Activated B cell treated with CpG ODN at 0.5 μM for 24 hours (primary cell): ENCODE data around the gene POPDC3. TPM values are rescaled to one million over a fixed set of nuclear protein-coding genes. Genes with fewer than 3 reads are reported as not detected.
"Not testable (repeated sequence)": the region's sequence is repeated elsewhere in the genome, so short reads cannot be mapped to it uniquely, and the experiment has no call there.

Experiments used
- ATAC-seq: fragments of 200-7000 bp; cut with Tn5 transposase; one replicate; pipeline ENCODE4 v1.10.0; 2021; ENCODE audit warnings: low read depth, mild to moderate bottlenecking, moderate library complexity
- CTCF ChIA-PET: fragments of 350-600 bp; sonication (Branson Sonifier 250); formaldehyde crosslinking; loops from one replicate; lab custom pipeline; 2021; ENCODE audit warnings: antibody characterized with exemption; lab: Charles Lee
- POLR2A ChIA-PET: fragments of 350-600 bp; sonication (Branson Sonifier 250); formaldehyde crosslinking; loops from one replicate; lab custom pipeline; 2021; ENCODE audit warnings: antibody characterized with exemption; lab: Charles Lee
- DNase-seq: peaks from one replicate; pipeline ENCODE4 v3.0.0; 2022
- H3K27ac Mint-ChIP-seq: one replicate; pipeline ENCODE4 v1.8.0; 2020; ENCODE audit warnings: mixed read lengths
- H3K27me3 Mint-ChIP-seq: one replicate; pipeline ENCODE4 v1.8.0; 2021; ENCODE audit warnings: mixed read lengths
- H3K36me3 Mint-ChIP-seq: one replicate; pipeline ENCODE4 v1.8.0; 2021; ENCODE audit warnings: low read depth, mixed read lengths
- H3K4me1 Mint-ChIP-seq: one replicate; pipeline ENCODE4 v1.8.0; 2021; ENCODE audit warnings: mixed read lengths
- H3K4me3 Mint-ChIP-seq: one replicate; pipeline ENCODE4 v1.8.0; 2020; ENCODE audit warnings: mild to moderate bottlenecking, mixed read lengths
- H3K9me3 Mint-ChIP-seq: one replicate; pipeline ENCODE4 v1.8.0; 2020; ENCODE audit warnings: mixed read lengths
- intact Hi-C: fragments of 100-400 bp; cut with micrococcal nuclease; formaldehyde crosslinking; loops from one replicate; pipeline ENCODE4 v1.15.1; 2024
- total RNA-seq: library from RNA; stranded (reverse); gene quantifications from 2 replicates; pipeline ENCODE4 v1.2.3, GENCODE V29; 2022
- TF ChIP-seq, protein P1 (sequence below): fragments of 200-600 bp; IDR thresholded peaks from one replicate; pipeline ENCODE4 v1.8.0; 2022; ENCODE audit warnings: antibody characterized with exemption, mild to moderate bottlenecking

POPDC3 gene, protein sequence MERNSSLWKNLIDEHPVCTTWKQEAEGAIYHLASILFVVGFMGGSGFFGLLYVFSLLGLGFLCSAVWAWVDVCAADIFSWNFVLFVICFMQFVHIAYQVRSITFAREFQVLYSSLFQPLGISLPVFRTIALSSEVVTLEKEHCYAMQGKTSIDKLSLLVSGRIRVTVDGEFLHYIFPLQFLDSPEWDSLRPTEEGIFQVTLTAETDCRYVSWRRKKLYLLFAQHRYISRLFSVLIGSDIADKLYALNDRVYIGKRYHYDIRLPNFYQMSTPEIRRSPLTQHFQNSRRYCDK
- not detected in 2 replicates for total RNA-seq

DNA sequence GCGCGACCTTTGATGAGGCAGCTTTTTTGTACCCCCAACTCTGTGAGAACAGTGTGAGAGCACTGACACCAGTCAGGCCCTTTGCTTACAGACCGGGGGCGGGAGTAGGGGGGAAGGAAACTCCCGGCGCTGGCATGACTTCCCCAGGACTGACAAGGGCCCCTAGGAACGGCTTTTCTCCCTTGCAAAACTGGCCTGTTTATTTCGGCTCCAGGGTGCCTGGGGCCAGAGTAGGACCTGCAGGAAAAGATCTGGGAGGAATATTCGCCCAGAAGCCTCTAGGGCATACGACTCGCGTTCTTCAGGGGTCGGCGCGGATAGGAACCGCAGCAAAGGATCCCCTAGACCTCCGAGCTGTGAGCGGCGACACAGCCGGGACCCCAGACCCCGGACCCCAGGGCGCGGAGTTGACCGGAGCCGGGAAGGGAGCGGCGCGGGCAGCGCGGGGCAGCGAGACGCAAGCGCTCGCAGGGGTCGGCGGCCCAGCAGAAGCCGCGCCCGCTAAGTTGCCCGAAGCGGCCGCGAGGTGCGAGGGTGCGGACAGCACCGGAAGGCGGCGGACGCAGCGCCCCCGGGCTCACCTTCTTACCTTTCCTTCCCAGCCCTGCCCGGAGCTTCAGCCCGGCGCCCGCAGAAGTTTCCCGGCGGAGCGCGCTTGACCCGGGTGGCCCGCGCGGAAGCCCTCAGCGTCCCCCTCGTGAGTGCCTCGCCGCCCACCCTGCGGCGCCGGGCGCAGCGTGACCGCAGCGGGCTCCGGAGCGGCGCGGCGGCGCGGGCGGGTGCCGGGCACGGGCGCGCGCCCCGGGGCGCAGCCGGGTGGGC lies at the start of gene POPDC3:
Gene POPDC3, minus strand, starts transcription at position 771 of the 822 bp plus-strand sequence. CDS start 18,105 bp downstream, outside the sequence.
- Mint-ChIP-seq H3K9me3 (no peaks in the 10 kb centered on the region), H3K4me1 (peaks cover 2% of the 10 kb centered on the region), H3K4me3 (no peak within 1 kb of the TSS), H3K27me3 (peaks cover 32% of the 10 kb centered on the region), H3K27ac (no peak within 1 kb of the TSS), H3K36me3 (no peaks in the 10 kb centered on the region)
- ATAC-seq (no peak), DNase-seq (no peak)
- CTCF ChIA-PET: no interaction called here
- TF ChIP-seq, protein P1, sequence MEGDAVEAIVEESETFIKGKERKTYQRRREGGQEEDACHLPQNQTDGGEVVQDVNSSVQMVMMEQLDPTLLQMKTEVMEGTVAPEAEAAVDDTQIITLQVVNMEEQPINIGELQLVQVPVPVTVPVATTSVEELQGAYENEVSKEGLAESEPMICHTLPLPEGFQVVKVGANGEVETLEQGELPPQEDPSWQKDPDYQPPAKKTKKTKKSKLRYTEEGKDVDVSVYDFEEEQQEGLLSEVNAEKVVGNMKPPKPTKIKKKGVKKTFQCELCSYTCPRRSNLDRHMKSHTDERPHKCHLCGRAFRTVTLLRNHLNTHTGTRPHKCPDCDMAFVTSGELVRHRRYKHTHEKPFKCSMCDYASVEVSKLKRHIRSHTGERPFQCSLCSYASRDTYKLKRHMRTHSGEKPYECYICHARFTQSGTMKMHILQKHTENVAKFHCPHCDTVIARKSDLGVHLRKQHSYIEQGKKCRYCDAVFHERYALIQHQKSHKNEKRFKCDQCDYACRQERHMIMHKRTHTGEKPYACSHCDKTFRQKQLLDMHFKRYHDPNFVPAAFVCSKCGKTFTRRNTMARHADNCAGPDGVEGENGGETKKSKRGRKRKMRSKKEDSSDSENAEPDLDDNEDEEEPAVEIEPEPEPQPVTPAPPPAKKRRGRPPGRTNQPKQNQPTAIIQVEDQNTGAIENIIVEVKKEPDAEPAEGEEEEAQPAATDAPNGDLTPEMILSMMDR: no peak
- intact Hi-C loops: no loop called here
- POLR2A ChIA-PET: no interaction called here

DNA sequence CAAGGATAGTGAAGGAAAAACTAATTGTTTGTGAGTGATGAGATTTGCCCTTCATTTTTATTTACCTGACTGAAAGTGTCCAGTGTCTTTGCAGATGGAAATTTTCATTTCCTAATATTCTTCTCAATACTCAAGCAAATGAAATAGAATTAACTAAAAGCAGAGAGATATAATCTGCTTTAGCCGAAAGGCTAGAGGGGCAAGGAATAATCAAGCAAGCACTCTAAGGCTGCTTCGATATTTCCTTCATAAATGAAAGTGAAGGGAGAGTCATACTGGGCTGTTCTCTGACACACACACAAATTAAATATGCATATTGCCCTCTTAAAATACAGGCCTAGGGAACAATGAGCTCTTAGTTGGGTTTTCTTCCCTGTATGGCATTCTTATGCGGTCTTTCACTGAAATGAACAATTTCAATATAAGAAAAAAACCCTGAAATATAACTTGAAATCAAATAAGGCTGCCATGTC lies 47.5 kb upstream of the POPDC3 start:
- TF ChIP-seq, protein P1: no peak
- intact Hi-C loops: no loop called here
- Mint-ChIP-seq H3K36me3 (no peaks in the 10 kb centered on the region), H3K27ac (no peak overlapping the region), H3K27me3 (peaks cover 20% of the 10 kb centered on the region), H3K4me1 (no peaks in the 10 kb centered on the region), H3K9me3 (peaks cover 7% of the 10 kb centered on the region), H3K4me3 (no peak overlapping the region)
- ATAC-seq (no peak), DNase-seq (no peak)
- ChIA-PET CTCF (no interaction called here), POLR2A (no interaction called here)

DNA sequence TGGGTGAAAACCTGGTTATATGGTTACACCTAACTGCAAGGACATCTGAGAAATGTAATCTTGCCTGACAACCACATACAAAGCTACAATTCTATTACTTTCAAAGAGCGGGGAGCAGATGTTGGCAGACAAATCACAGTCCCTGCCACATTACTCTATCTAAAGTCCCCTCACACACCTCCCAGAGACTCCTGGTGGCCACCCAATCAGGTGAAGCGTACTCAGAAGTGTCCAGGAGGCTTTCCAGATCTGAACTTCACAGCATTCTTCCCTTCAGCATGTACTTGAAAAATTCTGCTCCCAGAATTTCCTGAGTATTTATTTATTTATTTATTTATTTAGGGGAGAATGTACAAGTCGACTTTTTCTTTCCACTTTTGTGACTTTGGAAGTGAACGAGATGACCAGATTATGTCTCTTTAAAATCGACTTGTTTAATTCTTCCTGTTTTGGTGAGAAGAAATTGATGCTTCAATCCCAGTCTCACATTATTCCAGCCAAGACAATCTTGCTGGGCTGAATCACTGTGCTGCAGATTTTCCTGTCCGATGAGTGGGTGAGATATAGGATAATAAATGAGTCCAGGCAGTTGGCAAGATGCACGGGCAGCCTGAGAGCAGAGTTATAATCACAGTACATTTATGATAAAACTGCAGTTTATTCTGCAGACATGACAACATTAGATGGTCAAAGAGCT lies 46.9 kb upstream of the POPDC3 start:
- H3K27me3 Mint-ChIP-seq: peaks cover 20% of the 10 kb centered on the region
- DNase-seq (no peak), ATAC-seq (no peak)
- no peaks in the 10 kb centered on the region for H3K36me3 Mint-ChIP-seq
- no peak overlapping the region for H3K27ac Mint-ChIP-seq
- CTCF ChIA-PET: no interaction called here
- no peaks in the 10 kb centered on the region for H3K4me1 Mint-ChIP-seq
- intact Hi-C loops: no loop called here
- TF ChIP-seq, protein P1: no peak
- peaks cover 5% of the 10 kb centered on the region for H3K9me3 Mint-ChIP-seq
- POLR2A ChIA-PET: no interaction called here
- H3K4me3 Mint-ChIP-seq: no peak overlapping the region

DNA sequence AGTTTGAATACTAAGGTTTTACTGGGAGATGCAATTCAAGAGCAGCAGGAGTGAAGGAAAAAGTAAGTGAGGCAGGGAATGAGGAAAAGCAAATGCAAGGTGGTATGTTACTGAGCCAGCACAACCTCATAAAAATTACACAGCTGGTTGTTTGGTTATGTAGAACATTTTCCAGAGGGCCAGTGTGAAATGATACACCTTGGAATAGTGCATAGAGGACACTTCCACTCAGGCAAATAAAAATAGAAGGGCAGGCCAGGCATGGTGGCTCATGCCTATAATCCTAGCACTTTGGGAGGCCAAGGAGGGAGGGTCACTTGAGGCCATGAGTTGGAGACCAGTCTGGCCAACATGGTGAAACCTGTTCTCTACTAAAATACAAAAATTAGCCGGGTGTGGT lies 43.4 kb upstream of the POPDC3 start:
- TF ChIP-seq, protein P1: no peak
- ChIA-PET CTCF (no interaction called here), POLR2A (interaction anchor here (0.7 kb wide), 1 partner anchor 8 kb away, joined by 4 read pairs; no protein-coding TSS in a partner anchor)
- Mint-ChIP-seq H3K9me3 (no peaks in the 10 kb centered on the region), H3K4me3 (no peak overlapping the region), H3K27ac (no peak overlapping the region), H3K27me3 (peaks cover 10% of the 10 kb centered on the region), H3K36me3 (no peaks in the 10 kb centered on the region), H3K4me1 (no peaks in the 10 kb centered on the region)
- no peak for DNase-seq
- no peak for ATAC-seq
- intact Hi-C loops: no loop called here

DNA sequence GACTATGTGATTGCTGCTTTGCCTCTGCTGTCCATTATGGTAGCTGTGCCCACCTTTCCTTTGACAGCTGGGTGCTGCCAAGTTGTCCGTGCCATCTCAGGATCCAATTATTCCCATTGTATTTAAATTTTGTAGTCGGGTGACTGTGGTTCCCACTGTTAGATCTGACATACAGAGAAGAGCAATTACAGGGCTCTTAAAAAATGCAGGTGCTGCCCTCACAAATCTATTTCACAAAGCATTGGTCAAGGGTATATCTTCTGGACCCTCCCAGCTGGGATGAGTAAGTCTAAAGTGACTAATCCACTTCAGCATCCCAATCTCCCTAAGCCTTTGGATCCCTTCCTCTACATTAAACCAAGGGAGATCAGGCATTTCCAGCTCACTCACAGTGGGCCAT lies 41.4 kb upstream of the POPDC3 start:
- H3K36me3 Mint-ChIP-seq, POLR2A ChIA-PET, DNase-seq, H3K9me3 Mint-ChIP-seq, H3K4me3 Mint-ChIP-seq, intact Hi-C loops, ATAC-seq, H3K27ac Mint-ChIP-seq, H3K4me1 Mint-ChIP-seq, CTCF ChIA-PET: not testable (repeated sequence)
- H3K27me3 Mint-ChIP-seq: peaks cover 10% of the 10 kb centered on the region
